Activated T-helper 1 cell treated with anti-CD3 and anti-CD28 coated beads, Interleukin-12 subunit alpha, Interleukin-12 subunit beta, Interleukin-2, Interleukin-4 antibody, amounts not matched to agents 30 ng/mL and 10 ng/mL and 1 ng/mL, durations not matched to agents 14 hours and 24 hours and 36 hours (primary cell): ENCODE data around the gene NCR3LG1. TPM values are rescaled to one million over a fixed set of nuclear protein-coding genes. Genes with fewer than 3 reads are reported as not detected.
A peak's percentile ranks its signal among the peaks of the same experiment; 100 is the strongest.

Source experiments
- DNase-seq: peaks from one replicate; pipeline ENCODE4 v3.0.0; 2021; ENCODE audit warnings: low spot score
- H3K27ac Mint-ChIP-seq: one replicate; pipeline ENCODE4 v1.8.0; 2021; ENCODE audit warnings: mild to moderate bottlenecking, mixed read lengths
- H3K27me3 Mint-ChIP-seq: one replicate; pipeline ENCODE4 v1.8.0; 2022; ENCODE audit warnings: mild to moderate bottlenecking, moderate library complexity, mixed read lengths; ENCODE audit not compliant: insufficient read depth
- H3K36me3 Mint-ChIP-seq: one replicate; pipeline ENCODE4 v1.8.0; 2021; ENCODE audit warnings: low read depth, mixed read lengths
- H3K4me1 Mint-ChIP-seq: one replicate; pipeline ENCODE4 v1.8.0; 2021; ENCODE audit warnings: low read depth, mixed read lengths
- H3K4me3 Mint-ChIP-seq: one replicate; pipeline ENCODE4 v1.8.0; 2021; ENCODE audit warnings: mild to moderate bottlenecking, moderate library complexity, mixed read lengths
- H3K9me3 Mint-ChIP-seq: one replicate; pipeline ENCODE4 v1.8.0; 2021; ENCODE audit warnings: mixed read lengths
- intact Hi-C: fragments of 100-400 bp; cut with micrococcal nuclease; formaldehyde crosslinking; loops from one replicate; pipeline ENCODE4 v1.15.1; 2024
- total RNA-seq: library from RNA; stranded (reverse); gene quantifications from 2 replicates; pipeline ENCODE4 v1.2.3, GENCODE V29; 2022

Gene NCR3LG1
- total RNA-seq, 1 donor from 2014 or later, result 8.2 TPM

DNA sequence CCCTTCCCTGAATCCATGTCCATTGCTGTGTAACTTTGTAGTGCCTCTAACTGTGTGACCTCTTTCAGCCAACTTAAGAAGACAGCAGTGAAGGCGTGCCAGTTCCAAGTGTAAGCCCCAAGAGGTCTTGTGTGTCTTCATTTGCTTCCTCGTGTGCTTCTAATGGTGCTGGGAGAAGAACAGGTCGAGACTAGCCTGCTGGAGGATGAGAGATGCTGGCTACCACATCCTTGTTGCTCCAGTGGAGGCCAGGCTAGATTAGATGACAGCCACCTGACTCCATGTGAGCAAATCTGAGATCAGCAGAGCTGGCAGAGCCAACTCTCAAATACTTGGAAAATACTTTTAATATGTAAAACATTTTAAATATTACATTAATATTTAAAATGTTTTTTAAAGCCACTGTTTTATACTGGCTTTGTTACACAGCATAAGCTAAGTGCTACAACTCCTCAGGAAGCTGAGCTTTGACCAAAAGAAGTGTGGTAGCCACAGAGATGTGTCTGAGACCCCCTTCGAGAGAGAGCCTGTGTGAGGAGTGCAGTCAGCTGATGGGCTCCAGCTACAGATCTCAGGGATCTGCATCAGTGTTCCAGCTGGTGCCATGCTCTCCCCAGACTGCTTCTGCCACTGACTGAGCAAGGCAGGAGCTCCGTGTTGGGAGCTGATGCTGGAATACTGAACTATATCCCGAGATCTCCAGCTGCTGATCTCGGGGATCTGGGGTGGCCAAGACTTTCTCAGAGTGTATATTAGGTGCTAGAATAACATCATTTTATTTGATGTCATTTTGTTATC is 28.0 kb downstream of the NCR3LG1 start:
- peaks cover 6% of the 10 kb centered on the region for H3K27me3 Mint-ChIP-seq
- intact Hi-C loops, result no loop called here
- no peaks in the 10 kb centered on the region for H3K4me1 Mint-ChIP-seq
- H3K4me3 Mint-ChIP-seq, result no peak overlapping the region
- H3K9me3 Mint-ChIP-seq, result peaks cover 4% of the 10 kb centered on the region
- no peak for DNase-seq
- H3K27ac Mint-ChIP-seq, result no peak overlapping the region
- peaks cover 5% of the 10 kb centered on the region for H3K36me3 Mint-ChIP-seq

DNA sequence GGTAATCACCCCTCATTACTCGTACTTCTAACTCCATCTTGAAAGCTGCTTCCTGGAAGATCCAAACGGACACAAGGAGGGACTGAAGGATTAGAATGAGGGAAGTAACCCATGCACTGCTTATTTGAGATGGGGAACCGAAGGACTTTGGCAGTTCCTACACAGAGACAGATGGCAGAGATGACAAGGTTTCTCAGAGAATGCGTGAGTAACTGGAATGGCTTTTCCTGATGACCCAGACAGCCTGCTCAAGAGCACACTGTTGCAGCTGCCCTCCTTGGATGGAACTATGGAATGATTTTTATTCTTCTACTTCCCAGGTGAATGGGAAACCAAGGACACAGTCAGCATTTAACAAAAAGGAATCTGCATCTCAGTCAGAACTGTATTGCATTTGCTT is 29.6 kb downstream of the NCR3LG1 start:
- Mint-ChIP-seq H3K27me3 (peaks cover 10% of the 10 kb centered on the region), H3K27ac (no peak overlapping the region), H3K4me1 (no peaks in the 10 kb centered on the region), H3K4me3 (no peak overlapping the region), H3K36me3 (peaks cover 5% of the 10 kb centered on the region), H3K9me3 (peaks cover 4% of the 10 kb centered on the region)
- no peak for DNase-seq
- intact Hi-C loops, result no loop called here

DNA sequence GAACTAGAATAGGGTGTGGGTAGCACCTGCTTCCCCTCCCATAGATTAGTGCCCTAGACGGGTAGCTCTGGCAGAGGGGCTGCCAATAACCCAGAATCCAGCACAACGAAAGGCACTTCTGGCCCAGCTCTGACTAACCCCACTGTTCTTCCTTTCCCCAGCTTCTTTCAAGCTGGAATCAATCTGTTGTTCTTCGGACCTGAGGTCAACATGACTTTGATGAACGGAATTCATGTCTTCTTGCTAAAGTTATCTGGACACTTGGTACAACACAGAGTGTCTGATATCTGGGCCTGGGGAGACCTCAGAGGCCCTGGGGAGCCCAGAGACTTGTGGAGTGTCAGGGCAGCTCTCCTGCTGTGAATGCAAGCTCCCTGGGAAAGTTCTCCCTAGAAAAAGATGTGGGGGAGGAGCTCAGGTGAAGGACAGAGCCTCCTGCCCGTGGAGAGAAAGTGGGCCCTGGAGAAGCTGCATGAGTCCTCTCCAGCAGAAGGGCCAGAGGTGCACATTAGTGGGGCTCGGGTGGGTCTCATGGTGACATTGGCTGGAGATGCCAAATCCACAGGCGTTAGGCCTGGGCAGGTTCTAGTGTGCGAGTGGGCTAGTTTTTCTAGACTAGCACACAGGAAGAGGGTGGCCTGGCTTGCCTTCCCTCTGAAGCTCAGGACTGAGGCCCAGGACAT is 30.6 kb downstream of the NCR3LG1 start:
- Mint-ChIP-seq H3K4me3 (no peak overlapping the region), H3K4me1 (no peaks in the 10 kb centered on the region), H3K27ac (no peak overlapping the region), H3K9me3 (no peaks in the 10 kb centered on the region), H3K27me3 (peaks cover 11% of the 10 kb centered on the region), H3K36me3 (peaks cover 5% of the 10 kb centered on the region)
- intact Hi-C loops, result no loop called here
- no peak for DNase-seq

DNA sequence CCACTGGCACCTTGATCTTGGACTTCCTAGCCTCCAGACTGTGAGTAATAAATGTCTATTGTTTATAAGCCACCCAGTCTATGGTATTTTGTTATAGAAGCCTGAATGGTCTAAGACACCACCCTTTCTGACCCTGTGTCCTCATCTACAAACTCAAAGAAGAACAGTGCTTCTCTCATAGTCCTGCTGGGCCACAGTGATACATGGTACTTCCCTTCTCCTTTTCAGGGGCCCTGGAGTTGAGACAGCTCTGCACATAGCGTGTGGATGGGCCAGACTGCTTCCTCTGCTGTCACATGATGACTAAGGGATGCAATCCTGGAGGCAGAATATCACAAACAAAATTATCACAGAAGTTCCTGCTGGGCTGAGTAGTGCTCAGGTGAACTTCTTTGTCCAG is 31.9 kb downstream of the NCR3LG1 start:
- Mint-ChIP-seq H3K9me3 (no peaks in the 10 kb centered on the region), H3K27ac (no peak overlapping the region), H3K36me3 (peaks cover 3% of the 10 kb centered on the region), H3K27me3 (peaks cover 11% of the 10 kb centered on the region), H3K4me1 (no peaks in the 10 kb centered on the region), H3K4me3 (no peak overlapping the region)
- DNase-seq, result no peak
- intact Hi-C loops, result no loop called here

DNA sequence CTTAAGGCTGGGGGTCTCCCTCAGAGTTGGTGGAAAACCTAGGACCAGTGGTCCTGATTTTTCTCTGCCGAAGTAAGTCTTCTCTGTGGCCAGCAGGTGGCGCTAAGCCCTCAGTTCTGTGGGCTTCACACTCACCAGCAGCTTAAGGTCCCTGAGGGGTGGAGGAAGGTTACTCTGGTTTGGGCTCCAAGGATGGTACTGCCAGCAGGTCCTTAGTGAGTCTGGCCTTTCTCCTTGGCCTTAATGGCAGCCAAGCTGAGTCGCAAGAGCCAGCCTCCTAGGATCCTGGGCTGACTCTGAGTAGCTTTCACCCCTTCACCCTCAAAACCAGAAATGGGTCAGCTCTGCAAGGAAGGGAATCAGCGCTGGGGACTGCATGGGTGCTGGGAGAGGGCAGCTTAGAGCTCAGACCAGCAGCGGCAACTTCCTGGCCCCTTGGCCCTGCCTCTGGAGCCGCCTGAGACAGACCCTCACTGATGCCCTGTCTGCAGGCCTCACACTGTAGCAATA is 32.5 kb downstream of the NCR3LG1 start:
- H3K27ac Mint-ChIP-seq, result no peak overlapping the region

DNA sequence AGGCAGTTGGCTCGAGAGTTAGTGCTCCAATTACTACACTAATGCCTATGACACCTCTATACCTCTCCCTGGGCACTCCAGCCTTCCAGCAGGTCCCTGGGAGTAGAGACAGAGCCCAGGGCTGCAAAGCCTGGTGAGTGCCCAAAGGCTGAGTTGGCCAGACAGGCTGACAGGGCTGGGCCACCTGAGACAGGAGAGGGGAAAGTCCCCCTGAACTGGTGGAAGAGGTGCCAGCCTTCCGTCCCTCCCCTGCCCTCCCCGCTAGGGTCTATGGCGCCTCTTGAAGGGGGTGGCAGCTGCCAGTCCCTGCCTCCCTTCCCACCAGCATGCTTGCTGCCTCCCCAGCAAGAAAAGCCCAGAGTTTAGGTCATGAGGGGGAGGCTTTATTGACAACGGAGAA is 33.9 kb downstream of the NCR3LG1 start:
- H3K36me3 Mint-ChIP-seq, result no peaks in the 10 kb centered on the region
- H3K4me1 Mint-ChIP-seq, result no peaks in the 10 kb centered on the region
- peaks cover 18% of the 10 kb centered on the region for H3K27me3 Mint-ChIP-seq
- DNase-seq, result no peak
- intact Hi-C loops, result loop anchor here (5.0 kb wide), 1 partner anchor 627 kb away; the partner anchor contains the start of gene SERGEF
- H3K4me3 Mint-ChIP-seq, result no peak overlapping the region
- H3K27ac Mint-ChIP-seq, result no peak overlapping the region
- H3K9me3 Mint-ChIP-seq, result no peaks in the 10 kb centered on the region

More for the DNA sequence above, 32.5 kb downstream of the NCR3LG1 start:
- peak; percentile 50 for DNase-seq
- Mint-ChIP-seq H3K4me3 (no peak overlapping the region), H3K9me3 (no peaks in the 10 kb centered on the region), H3K36me3 (peaks cover 3% of the 10 kb centered on the region), H3K27me3 (peaks cover 11% of the 10 kb centered on the region), H3K4me1 (no peaks in the 10 kb centered on the region)
- intact Hi-C loops, result loop anchor here (1.0 kb wide), 3 partner anchors 120 to 154 kb away; no protein-coding TSS in a partner anchor

DNA sequence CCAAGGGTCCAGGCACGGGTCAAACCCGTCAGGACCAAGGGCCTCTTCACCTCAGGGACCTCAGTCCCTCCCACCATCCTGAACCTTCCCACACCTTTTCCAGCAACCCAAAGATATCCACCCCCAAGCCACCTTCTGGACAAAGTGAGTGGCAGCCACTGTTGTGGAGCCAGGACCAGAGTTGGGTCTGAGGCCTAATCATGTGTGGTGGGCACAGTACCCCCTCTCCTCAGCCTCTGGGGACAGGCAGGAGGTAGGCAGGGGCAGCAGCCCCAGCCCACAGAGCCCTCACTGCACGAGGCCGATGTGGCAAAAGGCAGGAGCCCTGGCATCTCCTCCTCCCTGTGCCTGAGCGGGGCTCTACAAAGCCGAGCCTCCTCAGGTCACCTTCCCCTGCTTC is 34.3 kb downstream of the NCR3LG1 start:
- intact Hi-C loops, result loop anchor here (1.0 to 5.0 kb wide), 2 partner anchors 32 to 626 kb away; partner anchors contain the start of gene SERGEF
- Mint-ChIP-seq H3K27ac (no peak overlapping the region), H3K27me3 (peaks cover 18% of the 10 kb centered on the region), H3K36me3 (no peaks in the 10 kb centered on the region), H3K9me3 (no peaks in the 10 kb centered on the region), H3K4me1 (no peaks in the 10 kb centered on the region), H3K4me3 (no peak overlapping the region)
- no peak for DNase-seq

DNA sequence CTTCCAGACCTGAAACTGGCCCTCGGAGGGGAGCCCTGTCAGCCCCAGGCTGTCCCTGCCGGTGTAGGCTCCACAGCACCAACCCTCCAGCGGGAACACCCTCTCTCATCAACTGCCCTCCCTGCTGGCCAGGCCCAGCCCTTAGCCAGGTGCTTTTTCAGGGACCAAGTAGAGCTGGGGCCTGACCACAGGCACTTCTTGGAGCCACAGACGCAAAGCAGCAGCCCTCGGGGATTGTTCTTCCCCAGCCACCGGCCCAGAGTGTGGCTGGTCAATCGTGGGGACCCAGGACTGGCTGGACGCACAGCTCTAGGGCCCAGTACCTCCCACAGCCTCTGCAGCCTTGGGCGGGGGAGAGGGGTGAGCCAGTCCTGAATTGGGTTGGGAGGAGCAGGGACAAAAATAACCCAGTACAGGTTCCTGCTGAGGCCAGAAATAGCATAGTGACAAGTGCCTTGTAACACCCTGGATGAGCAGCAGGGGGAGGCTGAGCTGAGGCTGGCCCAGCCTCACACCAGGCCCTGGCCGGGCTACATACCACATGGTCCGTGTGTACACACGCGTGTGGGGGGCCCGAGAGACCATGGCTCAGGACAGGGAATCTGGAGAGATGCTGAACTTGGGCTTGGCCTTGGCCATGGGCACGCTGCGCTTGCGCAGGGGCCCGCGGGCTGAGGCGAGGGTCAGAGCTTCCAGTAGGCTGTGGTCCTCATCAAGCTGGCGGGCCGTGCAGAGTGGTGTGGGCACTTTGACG is 34.9 kb downstream of the NCR3LG1 start:
- peaks cover 23% of the 10 kb centered on the region for H3K27me3 Mint-ChIP-seq
- no peaks in the 10 kb centered on the region for H3K36me3 Mint-ChIP-seq
- no peak overlapping the region for H3K27ac Mint-ChIP-seq
- H3K9me3 Mint-ChIP-seq, result no peaks in the 10 kb centered on the region
- peak; percentile 27 for DNase-seq
- H3K4me1 Mint-ChIP-seq, result no peaks in the 10 kb centered on the region
- intact Hi-C loops, result loop anchor here (1.0 to 5.0 kb wide), 2 partner anchors 32 to 626 kb away; partner anchors contain the start of gene SERGEF
- no peak overlapping the region for H3K4me3 Mint-ChIP-seq

DNA sequence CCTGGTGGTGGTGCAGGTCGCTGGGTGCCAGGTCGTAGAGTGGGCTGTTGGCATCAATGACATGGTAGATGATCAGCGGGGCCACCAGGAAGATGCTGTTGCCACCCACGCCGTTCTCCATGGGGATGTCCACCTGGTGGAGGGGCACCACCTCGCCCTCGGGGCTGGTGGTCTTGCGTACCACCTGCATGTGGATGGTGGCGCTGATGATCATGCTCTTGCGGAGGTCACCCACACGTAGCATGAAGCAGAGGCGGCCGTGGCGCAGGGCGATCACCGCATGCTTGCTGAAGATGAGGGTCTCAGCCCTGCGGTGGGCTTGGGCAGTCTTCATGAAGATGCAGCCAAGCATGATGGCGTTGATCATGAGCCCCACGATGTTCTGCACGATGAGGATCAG is 35.7 kb downstream of the NCR3LG1 start:
- H3K27ac Mint-ChIP-seq, result no peak overlapping the region
- H3K27me3 Mint-ChIP-seq, result peaks cover 24% of the 10 kb centered on the region
- no peaks in the 10 kb centered on the region for H3K9me3 Mint-ChIP-seq
- H3K4me3 Mint-ChIP-seq, result peak overlapping the region; percentile 70
- H3K36me3 Mint-ChIP-seq, result no peaks in the 10 kb centered on the region
- no peak for DNase-seq
- no peaks in the 10 kb centered on the region for H3K4me1 Mint-ChIP-seq
- intact Hi-C loops, result loop anchor here (5.0 kb wide), 1 partner anchor 625 kb away; the partner anchor contains the start of gene SERGEF

DNA sequence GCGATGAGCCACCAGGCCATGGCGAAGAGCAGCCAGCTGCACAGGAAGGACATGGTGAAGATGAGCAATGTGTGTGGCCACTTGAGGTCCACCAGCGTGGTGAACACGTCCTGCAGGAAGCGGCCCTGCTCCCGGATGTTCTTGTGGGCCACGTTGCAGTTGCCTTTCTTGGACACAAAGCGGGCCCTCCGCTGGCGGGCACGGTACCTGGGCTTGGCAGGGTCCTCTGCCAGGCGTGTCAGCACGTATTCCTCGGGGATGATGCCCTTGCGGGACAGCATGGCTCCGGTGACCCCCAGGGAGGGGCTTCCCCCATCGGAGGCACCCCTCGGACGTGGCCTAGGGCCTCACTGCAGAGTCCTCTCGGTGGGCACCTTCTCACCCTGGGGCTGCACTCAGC is 36.2 kb downstream of the NCR3LG1 start:
- H3K36me3 Mint-ChIP-seq, result no peaks in the 10 kb centered on the region
- DNase-seq, result no peak
- intact Hi-C loops, result loop anchor here (5.0 kb wide), 1 partner anchor 624 kb away; the partner anchor contains the start of gene SERGEF
- H3K4me1 Mint-ChIP-seq, result no peaks in the 10 kb centered on the region
- H3K27ac Mint-ChIP-seq, result no peak overlapping the region
- peak overlapping the region; percentile 74 for H3K4me3 Mint-ChIP-seq
- no peaks in the 10 kb centered on the region for H3K9me3 Mint-ChIP-seq
- H3K27me3 Mint-ChIP-seq, result peaks cover 24% of the 10 kb centered on the region

DNA sequence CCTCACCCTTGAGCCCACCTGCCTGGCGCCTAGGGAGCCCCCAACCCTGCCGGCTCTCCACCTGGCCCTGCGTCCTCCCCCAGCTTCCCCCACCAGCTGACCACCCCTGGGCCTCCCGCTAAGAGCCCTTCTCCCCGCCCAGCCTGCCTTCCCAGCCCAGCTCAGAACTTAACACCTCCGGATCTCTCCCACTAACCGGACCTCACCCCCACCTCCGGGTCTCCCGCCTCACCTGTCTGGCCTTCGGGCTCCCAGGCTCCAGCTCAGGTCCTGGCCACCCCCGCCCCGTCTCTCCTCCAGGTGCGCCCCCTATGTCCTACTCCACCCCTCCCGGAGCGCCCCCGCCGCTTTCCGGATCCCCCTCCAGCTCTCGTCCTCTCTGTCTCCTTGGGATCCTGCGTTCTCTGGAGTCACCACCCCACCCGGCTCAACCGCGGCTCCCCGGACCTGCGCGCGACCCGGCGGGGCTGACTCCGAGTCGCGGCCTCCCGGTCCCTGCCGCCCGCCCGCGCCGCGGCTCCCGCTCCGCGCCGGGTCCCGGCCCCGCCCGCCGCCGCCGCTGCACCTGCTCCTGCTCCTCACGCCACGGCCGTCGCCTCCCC is 37.1 kb downstream of the NCR3LG1 start, which contains the start of gene KCNJ11:
TSS of gene KCNJ11 (minus strand) at position 51 of the 602 bp plus-strand sequence. CDS start 568 bp downstream, outside the sequence.
- Mint-ChIP-seq H3K36me3 (no peaks in the 10 kb centered on the region), H3K4me3 (peak within 1 kb of the TSS; percentile 78), H3K27ac (peak within 1 kb of the TSS; percentile 71), H3K27me3 (peaks cover 24% of the 10 kb centered on the region), H3K9me3 (no peaks in the 10 kb centered on the region), H3K4me1 (no peaks in the 10 kb centered on the region)
- DNase-seq, result no peak
- intact Hi-C loops, result loop anchor here (1.0 to 5.0 kb wide), 4 partner anchors 35 to 624 kb away; partner anchors contain the start of genes RPS13 and SERGEF
